Adipocyte (in vitro differentiated cells): ENCODE data around the gene LEKR1.
A peak's percentile ranks its signal among the peaks of the same experiment; 100 is the strongest.
"Not testable (repeated sequence)": the region's sequence is repeated elsewhere in the genome, so short reads cannot be mapped to it uniquely, and the experiment has no call there.

Experiments
- DNase-seq: peaks from one replicate; pipeline ENCODE4 v3.0.0-alpha.2; 2015; ENCODE audit warnings: low read depth
- H3K27me3 ChIP-seq: replicated peaks from 2 replicates; pipeline ENCODE4 v1.7.0; 2013; ENCODE audit warnings: mild to moderate bottlenecking, low read length, moderate library complexity; ENCODE audit not compliant: control insufficient read depth, insufficient read depth
- H3K36me3 ChIP-seq: 2 replicates; pipeline ENCODE4 v1.7.0; 2013; ENCODE audit warnings: low read length, mild to moderate bottlenecking, moderate library complexity; ENCODE audit not compliant: control insufficient read depth, insufficient read depth, severe bottlenecking
- H3K4me1 ChIP-seq: 2 replicates; pipeline ENCODE4 v1.7.0; 2013; ENCODE audit warnings: mild to moderate bottlenecking, low read length, moderate library complexity; ENCODE audit not compliant: control insufficient read depth, insufficient read depth
- H3K4me3 ChIP-seq: 2 replicates; pipeline ENCODE4 v1.7.0; 2013; ENCODE audit warnings: mild to moderate bottlenecking, low read length, moderate library complexity
- H3K9ac ChIP-seq: 2 replicates; pipeline ENCODE4 v1.7.0; 2013; ENCODE audit warnings: mild to moderate bottlenecking, low read length, moderate library complexity
- H3K9me3 ChIP-seq: 2 replicates; pipeline ENCODE4 v1.7.0; 2013; ENCODE audit warnings: mild to moderate bottlenecking, low read length, moderate library complexity; ENCODE audit not compliant: control insufficient read depth

The LEKR1 gene

GRCh38 chr3:156888176-156888575 is 62.0 kb downstream of the LEKR1 start:
- DNase-seq = peak; percentile 9
- Histone ChIP-seq H3K9ac (no peak overlapping the region), H3K36me3 (no peaks in the 10 kb centered on the region), H3K4me1 (no peaks in the 10 kb centered on the region), H3K27me3 (no peaks in the 10 kb centered on the region), H3K4me3 (no peak overlapping the region), H3K9me3 (peaks cover 17% of the 10 kb centered on the region)

GRCh38 chr3:156888576-156888975 is 62.4 kb downstream of the LEKR1 start:
- no peak overlapping the region for H3K4me3 ChIP-seq
- peaks cover 14% of the 10 kb centered on the region for H3K9me3 ChIP-seq
- no peaks in the 10 kb centered on the region for H3K27me3 ChIP-seq
- no peak for DNase-seq
- no peaks in the 10 kb centered on the region for H3K4me1 ChIP-seq
- H3K9ac ChIP-seq = no peak overlapping the region
- H3K36me3 ChIP-seq = no peaks in the 10 kb centered on the region

DNA sequence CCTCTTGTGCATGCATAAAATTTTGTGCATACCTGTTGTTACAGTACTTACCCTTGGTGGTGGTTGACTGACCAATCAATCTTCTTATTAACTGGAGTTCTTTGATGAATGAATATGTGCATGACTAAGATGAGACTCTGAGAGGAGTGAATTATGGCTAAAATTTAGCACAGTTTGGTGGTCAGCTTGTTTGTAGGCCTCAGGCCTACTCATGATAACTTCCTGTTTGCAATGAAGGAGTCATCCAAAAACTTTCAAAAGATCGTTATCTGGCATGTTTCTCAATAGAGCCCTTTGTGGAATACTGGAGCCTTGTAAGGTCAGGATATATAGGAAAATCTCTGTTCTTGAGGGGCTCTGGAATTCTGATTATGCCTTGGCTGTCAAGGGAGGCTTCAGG is 66.5 kb downstream of the LEKR1 start:
- no peak overlapping the region for H3K9ac ChIP-seq
- peak; percentile 48 for DNase-seq
- H3K9me3 ChIP-seq = peaks cover 4% of the 10 kb centered on the region
- H3K4me1 ChIP-seq = no peaks in the 10 kb centered on the region
- H3K36me3 ChIP-seq = no peaks in the 10 kb centered on the region
- no peak overlapping the region for H3K4me3 ChIP-seq
- no peaks in the 10 kb centered on the region for H3K27me3 ChIP-seq

- H3K4me1 ChIP-seq, H3K27me3 ChIP-seq, DNase-seq, H3K9me3 ChIP-seq, H3K9ac ChIP-seq, H3K36me3 ChIP-seq, H3K4me3 ChIP-seq: not testable (repeated sequence)
These were observed 69.2 kb downstream of the LEKR1 start for GRCh38 chr3:156895374-156895773.

- H3K9me3 ChIP-seq, DNase-seq, H3K4me1 ChIP-seq, H3K27me3 ChIP-seq, H3K9ac ChIP-seq, H3K4me3 ChIP-seq, H3K36me3 ChIP-seq: not testable (repeated sequence)
These were observed 71.7 kb downstream of the LEKR1 start for GRCh38 chr3:156897851-156898250.

DNA sequence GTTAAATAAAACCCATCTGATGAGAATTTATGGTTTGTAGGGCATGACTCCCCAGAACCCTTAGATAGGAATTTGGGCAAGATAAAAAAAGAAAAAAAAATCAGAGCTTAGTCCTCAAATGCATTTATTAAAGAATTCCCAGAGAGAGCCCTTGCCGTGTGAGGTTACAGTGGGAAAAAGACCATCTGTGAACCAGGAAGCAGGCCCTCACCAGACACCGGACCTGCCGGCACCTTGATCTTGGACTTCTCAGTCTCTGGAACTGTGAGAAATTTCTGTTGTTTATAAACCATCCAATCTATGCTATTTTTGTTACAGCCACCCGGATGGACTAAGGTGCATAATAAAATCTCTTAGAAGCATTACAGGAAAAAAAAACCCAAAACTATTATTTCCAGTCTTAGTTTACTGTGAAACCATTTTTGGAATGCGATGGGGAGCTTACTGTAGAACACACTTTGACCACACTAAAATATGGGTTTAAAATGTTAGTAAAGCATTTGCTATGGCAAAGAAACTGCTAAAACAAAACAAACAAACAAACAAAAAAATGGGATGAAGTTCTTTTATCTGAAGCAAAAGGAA is 72.2 kb downstream of the LEKR1 start:
- Histone ChIP-seq H3K4me3 (no peak overlapping the region), H3K4me1 (peaks cover 2% of the 10 kb centered on the region), H3K9ac (no peak overlapping the region), H3K9me3 (peaks cover 4% of the 10 kb centered on the region), H3K36me3 (no peaks in the 10 kb centered on the region), H3K27me3 (no peaks in the 10 kb centered on the region)
- peak; percentile 51 for DNase-seq

DNA sequence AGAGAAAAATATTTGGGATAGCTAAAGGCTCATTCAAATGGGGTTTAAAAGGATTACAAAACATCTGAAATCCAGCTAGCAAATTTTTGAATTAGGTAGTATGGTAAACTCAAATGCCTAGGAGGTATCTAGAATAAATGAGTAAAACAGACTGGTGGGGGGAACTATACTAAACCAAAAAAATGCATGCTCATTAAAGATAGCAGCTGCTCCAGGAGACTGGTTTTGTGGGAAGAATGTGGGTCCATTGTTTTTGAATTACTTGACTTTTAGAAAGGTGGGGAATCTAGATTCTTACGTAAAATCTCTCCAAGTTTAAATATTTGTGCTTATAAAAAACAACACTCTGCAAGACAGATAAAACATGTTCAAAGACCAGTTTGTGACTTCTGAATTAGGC is 73.8 kb downstream of the LEKR1 start:
- H3K4me3 ChIP-seq = no peak overlapping the region
- DNase-seq = no peak
- no peaks in the 10 kb centered on the region for H3K9me3 ChIP-seq

GRCh38 chr3:156902916-156903315 is 76.8 kb downstream of the LEKR1 start:
- Histone ChIP-seq H3K9me3 (no peaks in the 10 kb centered on the region), H3K4me1 (peaks cover 2% of the 10 kb centered on the region), H3K9ac (no peak overlapping the region), H3K36me3 (no peaks in the 10 kb centered on the region), H3K4me3 (no peak overlapping the region), H3K27me3 (no peaks in the 10 kb centered on the region)
- peak; percentile 64 for DNase-seq

More for the DNA sequence above, 73.8 kb downstream of the LEKR1 start:
- Histone ChIP-seq H3K4me1 (peaks cover 2% of the 10 kb centered on the region), H3K9ac (no peak overlapping the region), H3K36me3 (no peaks in the 10 kb centered on the region), H3K27me3 (no peaks in the 10 kb centered on the region)

DNA sequence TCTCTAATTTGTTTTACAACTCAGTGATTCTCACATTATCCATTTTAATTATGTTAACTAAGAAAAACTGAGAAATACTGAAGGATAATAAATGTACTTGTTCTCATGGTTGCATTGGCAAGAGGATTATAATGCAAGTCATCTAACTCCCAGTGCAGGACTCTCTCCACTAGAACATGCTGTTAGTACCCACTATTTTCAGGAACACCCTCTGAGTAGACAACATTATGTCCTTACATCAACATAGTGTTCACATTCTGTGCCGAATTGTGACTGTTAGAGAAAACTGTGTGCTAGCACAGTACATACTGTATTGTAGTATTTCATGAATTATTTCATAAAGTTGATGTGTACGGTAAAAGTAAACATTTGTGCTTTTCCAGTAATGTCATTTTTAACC is 80.1 kb downstream of the LEKR1 start:
- Histone ChIP-seq H3K4me3 (no peak overlapping the region), H3K36me3 (no peaks in the 10 kb centered on the region), H3K9ac (no peak overlapping the region), H3K9me3 (no peaks in the 10 kb centered on the region), H3K4me1 (peaks cover 2% of the 10 kb centered on the region), H3K27me3 (no peaks in the 10 kb centered on the region)
- DNase-seq = no peak

- DNase-seq = no peak
- H3K4me3 ChIP-seq = no peak overlapping the region
- H3K9ac ChIP-seq = no peak overlapping the region
- H3K36me3 ChIP-seq = no peaks in the 10 kb centered on the region
- H3K27me3 ChIP-seq = no peaks in the 10 kb centered on the region
- H3K9me3 ChIP-seq = no peaks in the 10 kb centered on the region
- no peaks in the 10 kb centered on the region for H3K4me1 ChIP-seq
These were observed 82.2 kb downstream of the LEKR1 start for GRCh38 chr3:156908398-156908797.

DNA sequence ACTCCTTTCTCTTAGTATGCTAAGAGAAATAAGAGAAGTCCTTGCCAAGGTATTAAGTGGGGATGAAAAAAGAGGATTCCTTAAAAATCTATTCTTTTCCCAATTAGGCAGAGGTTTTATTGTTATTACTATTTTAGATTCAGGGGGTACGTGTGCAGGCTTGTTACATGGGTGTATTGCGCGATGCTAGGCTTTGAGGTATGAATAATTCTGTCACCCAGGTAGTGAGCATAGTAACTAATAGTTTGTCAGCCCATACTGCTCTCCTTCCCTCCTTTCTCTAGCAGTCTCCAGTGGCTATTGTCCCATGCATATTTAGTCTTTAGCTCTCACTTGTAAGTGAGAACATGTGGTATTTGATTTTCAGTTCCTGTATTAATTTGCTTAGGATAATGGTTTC is 83.9 kb downstream of the LEKR1 start:
- Histone ChIP-seq H3K4me1 (no peaks in the 10 kb centered on the region), H3K9me3 (no peaks in the 10 kb centered on the region), H3K27me3 (no peaks in the 10 kb centered on the region), H3K36me3 (no peaks in the 10 kb centered on the region), H3K9ac (no peak overlapping the region), H3K4me3 (no peak overlapping the region)
- no peak for DNase-seq

DNA sequence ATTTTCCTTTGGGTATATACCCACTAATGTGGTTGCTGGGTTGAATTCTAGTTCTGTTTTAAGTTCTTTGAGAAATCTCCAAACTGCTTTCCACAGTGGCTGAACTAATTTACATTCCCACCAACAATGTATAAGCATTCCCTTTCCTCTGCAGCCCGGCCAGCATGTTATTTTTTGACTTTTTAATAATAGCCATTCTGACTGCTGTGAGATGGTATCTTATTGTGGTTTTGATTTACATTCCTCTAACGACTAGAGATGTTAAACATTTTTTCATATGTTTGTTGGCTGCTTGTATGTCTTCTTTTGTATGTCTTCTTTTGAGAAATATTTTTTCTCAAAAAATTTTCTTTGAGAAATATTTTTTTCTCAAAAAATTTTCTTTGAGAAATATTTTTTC is 84.7 kb downstream of the LEKR1 start:
- H3K9ac ChIP-seq, H3K4me3 ChIP-seq, H3K36me3 ChIP-seq, H3K4me1 ChIP-seq, H3K27me3 ChIP-seq, H3K9me3 ChIP-seq: not testable (repeated sequence)
- peak; percentile 68 for DNase-seq
